Choroid plexus epithelial cell (primary cell): ENCODE measurements around the gene RNF223.
"Not testable (repeated sequence)": the region's sequence is repeated elsewhere in the genome, so short reads cannot be mapped to it uniquely, and the experiment has no call there.

ENCODE experiments used
- DNase-seq: peaks from one replicate; pipeline ENCODE4 v3.0.0-alpha.2; 2010; ENCODE audit warnings: low read depth
- H3K4me3 ChIP-seq: 2 replicates; pipeline ENCODE4 v1.5.1; 2011; ENCODE audit warnings: low read depth, mild to moderate bottlenecking, control low read depth, low read length, moderate library complexity
- TF ChIP-seq, protein P1 (sequence below): conservative IDR thresholded peaks from 2 replicates; pipeline ENCODE4 v1.5.1; 2011; ENCODE audit warnings: low read depth, mild to moderate bottlenecking, control low read depth, inconsistent platforms, low read length, moderate library complexity

RNF223 gene

DNA sequence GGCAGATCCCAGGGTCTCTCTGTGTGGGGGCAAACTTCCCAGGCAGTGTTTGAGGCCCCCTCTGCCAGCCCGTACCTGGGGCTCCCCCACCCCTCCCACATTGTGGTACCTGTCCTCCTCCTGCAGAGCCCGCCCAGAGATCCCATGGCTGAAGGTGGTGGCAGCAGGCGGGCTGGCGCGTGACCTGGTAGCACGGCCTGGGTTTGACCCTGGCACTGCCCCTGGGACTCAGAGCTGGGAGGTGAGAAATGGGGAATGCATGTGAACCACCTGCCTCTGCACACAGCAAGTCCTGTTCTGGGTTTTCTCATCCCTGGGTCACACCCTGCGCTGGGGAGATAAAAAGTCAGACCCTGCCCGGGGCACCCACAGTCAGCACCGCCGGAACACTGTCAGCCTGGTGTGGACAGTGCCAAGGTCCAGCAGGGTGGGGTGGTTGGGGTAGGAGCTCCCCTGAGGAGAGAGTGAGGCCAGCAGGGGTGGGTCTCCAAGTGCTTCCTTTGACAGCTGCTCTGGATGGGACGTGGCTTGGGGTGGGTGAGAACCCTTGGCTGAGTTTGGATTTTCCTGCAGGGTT is 42.4 kb downstream of the RNF223 start:
- no peak for DNase-seq
- TF ChIP-seq, protein P1, sequence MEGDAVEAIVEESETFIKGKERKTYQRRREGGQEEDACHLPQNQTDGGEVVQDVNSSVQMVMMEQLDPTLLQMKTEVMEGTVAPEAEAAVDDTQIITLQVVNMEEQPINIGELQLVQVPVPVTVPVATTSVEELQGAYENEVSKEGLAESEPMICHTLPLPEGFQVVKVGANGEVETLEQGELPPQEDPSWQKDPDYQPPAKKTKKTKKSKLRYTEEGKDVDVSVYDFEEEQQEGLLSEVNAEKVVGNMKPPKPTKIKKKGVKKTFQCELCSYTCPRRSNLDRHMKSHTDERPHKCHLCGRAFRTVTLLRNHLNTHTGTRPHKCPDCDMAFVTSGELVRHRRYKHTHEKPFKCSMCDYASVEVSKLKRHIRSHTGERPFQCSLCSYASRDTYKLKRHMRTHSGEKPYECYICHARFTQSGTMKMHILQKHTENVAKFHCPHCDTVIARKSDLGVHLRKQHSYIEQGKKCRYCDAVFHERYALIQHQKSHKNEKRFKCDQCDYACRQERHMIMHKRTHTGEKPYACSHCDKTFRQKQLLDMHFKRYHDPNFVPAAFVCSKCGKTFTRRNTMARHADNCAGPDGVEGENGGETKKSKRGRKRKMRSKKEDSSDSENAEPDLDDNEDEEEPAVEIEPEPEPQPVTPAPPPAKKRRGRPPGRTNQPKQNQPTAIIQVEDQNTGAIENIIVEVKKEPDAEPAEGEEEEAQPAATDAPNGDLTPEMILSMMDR: no peak

DNA sequence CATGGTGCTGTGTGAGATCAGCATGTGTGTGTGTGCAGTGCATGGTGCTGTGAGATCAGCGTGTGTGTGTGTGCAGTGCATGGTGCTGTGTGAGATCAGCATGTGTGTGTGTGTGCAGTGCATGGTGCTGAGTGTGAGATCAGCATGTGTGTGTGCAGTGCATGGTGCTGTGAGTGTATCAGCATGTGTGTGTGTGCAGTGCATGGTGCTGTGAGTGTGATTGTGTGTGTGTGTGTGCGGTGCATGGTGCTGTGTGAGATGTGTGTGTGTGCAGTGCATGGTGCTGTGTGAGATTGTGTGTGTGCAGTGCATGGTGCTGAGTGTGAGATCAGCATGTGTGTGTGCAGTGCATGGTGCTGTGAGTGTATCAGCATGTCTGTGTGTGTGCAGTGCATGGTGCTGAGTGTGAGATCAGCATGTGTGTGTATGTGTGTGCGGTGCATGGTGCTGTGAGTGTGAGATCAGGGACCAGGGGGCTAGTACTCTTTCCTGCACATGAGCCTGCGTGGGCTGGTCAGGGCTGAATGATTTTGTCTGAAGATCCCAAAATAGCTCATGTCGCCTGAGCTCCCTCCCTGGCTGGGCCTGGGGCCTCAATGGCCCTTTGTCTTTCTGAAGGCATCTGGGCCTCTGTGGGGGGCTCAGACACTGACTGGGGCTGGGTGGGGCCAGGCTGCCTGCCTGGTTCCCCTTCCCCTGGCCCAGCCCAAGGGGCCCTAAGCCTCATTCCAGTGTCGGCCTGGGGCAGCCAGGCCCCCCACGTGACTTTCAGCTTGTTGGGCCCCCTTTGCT is 43.0 kb downstream of the RNF223 start:
- DNase-seq, H3K4me3 ChIP-seq: not testable (repeated sequence)

More for the DNA sequence above, 42.4 kb downstream of the RNF223 start:
- no peak overlapping the region for H3K4me3 ChIP-seq

DNA sequence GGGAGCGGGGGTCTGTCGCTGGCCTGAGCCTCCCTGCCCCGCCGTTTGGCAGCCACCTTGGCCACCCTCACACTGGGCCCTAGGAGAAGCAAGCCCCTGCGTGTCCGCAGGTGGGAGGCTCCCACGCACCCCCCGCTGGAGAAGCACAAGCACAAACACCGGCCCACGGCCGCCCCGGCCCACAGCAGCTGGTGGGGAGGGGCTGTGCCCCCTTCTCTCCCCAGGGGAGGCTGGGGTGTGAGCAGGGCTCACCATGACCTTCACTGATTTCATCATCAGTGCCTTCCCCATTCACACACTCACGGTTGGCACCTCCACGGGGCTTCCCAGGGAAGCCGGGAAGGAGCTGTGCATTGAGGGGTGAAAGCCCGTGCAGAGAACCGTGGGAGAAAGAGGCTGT is 46.3 kb downstream of the RNF223 start:
- no peak for DNase-seq
- TF ChIP-seq, protein P1: no peak
- H3K4me3 ChIP-seq: no peak overlapping the region

DNA sequence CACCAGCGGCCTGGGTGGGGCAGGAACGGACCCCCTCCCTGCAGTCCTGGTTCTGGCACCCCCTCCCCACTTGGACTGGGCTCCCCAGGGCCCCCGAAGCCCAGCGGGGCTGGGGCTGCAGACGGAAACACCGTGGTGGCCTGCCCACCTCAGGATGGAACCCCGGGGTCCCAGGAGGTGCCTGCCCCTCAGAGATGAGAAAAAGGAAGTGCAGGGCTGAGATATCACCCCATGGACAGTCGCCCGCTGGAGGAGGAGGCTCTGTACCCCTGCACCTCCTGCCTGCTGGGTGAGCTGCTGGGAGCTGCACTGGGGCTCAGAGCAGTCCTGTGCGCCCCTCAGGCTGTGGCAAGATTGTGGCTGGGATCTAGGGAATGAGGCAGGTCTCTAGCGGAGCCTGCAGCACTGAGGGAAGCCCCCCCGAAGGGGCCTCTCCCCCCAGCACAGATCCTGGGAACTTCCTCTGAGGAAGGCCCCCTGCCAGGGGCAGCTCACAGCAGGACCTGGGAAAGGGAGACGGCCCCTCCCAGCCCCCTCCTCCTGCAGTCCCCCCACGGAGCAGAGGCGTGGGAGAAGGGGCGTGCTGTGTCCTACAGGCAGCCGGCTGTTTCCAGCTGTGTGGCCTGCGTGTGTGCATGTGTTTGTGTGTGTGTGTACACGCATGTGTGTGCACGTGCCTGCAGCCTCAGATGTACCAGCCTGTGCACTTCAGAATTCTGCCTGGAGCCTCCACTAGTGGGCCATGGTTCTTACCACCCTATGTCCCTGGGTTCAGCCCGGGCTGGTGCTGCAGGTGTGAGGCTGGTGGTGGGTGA is 47.3 kb downstream of the RNF223 start:
- DNase-seq: no peak

DNA sequence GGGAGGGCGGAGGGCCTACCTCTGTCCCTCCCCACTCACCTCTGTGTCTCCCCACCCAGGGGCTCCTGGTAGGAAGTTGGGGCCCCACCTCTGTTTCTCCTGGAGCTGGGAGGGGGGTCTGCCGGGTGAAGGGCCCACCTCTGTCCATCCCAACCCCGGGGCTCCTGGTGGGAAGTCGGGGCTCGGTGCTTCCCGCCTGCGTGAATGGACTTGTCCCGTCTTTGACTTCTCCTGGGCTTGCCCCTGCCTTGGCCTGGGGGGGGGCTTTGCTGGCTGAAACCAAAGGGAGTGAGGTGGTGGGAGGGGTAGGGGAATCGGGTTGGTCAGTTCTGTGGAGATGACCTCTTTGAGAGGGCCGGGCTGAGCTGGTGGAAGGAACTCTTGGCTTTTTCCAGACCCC is 48.4 kb downstream of the RNF223 start:
- TF ChIP-seq, protein P1: no peak
- DNase-seq: no peak
- no peak overlapping the region for H3K4me3 ChIP-seq

More for the DNA sequence above, 47.3 kb downstream of the RNF223 start:
- TF ChIP-seq, protein P1: no peak
- no peak overlapping the region for H3K4me3 ChIP-seq

DNA sequence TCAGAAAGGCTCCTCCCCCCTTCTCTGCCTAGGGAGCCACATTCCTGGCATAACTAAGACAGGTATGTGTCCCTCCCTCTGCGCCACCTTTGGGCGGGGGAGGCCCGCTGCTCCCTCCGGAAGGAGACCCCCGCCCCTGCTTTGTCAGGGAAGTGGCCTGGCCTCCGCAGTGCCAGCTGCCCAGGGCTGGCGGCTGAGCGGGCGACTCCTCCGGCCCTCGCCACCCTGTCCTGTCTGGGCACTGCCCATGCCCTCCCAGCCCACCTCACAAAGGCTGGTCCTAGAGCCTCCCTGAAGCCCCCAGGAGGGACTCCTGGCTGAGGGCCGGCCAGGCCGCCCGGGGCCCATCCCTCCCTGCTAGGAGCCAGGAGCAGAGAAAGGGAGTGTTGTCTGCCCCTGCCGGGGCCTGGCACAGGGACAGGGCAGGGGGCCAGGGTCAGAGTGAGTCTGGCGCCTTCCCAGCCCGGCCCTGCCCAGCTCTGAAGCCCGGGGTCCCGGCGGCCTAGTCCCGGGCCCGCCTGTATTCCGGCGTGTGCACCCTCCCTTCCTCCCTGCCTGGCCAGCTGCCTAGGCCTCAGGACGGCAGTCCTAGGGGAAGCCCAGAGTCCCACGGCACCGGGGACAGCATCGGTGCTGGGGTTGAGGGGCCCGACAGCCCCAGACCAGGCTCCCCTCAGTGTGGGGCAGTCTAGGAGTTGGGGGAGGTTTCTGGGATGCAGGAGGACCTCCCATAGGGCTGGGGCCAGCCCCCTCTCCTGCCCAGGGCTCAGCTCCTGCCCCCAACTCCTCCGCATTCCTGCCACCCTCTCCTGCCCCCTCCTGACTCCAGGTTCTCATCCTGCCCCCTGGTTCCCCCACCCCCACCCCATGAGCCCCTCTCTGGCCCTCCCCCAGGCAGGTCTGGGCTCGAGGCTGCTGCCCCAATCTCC is 49.1 kb downstream of the RNF223 start:
- H3K4me3 ChIP-seq: no peak overlapping the region
- peak; percentile 52 for DNase-seq

More for the DNA sequence above, 49.1 kb downstream of the RNF223 start:
- TF ChIP-seq, protein P1: no peak
